Inflammatory macrophage treated with lipopolysaccharide for 1 hour (primary cell): ENCODE measurements around the gene PTPRN2.
A peak's percentile ranks its signal among the peaks of the same experiment; 100 is the strongest.

Experiments
- DNase-seq, 2 donors: peaks; one replicate each; pipeline ENCODE4 v3.0.0-alpha.2; 2020 to 2022

The PTPRN2 gene

GRCh38 chr7:158120716-158121115, 466.9 kb downstream of the PTPRN2 start:
- DNase-seq: no peak

GRCh38 chr7:158120316-158120715, 467.3 kb downstream of the PTPRN2 start:
- DNase-seq: no peak

DNA sequence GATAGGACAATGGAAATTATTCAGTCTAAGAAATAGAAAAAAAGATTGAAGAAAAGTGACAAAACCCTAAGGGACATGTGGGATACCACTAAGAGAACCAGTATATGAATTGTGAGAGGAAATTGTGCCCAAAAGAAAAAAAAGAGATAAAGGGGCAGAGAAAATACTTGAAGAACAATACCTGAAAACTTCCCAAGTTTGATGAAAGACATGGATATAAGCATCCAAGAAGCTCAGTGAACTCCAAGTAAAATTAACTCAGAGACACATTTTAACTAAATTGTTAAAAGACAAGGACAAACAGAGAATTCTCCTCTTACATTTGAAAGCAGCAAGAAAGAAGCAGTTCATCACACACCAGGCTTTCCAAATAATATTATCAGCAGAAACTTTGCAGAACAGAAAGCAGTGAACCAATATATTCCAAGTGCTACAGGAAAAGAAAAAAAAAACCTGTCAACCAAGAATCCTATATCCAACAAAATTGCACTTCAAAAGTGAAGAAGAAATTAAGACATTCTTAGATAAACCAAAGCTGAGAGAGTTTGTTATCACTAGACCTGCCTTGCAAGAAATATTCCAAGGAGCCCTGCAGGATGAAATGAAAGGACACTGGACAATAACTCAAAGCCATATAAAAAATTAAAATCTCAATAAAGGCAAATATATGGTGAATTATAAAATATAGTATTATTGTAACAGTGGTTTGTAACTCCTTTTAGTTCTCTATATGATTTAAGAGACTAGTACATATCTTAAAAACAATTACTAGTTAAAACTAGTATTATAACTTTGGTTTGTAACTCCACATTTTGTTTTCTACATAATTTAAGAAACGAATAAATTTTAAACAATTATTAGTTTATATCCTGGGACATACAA, 470.0 kb downstream of the PTPRN2 start:
- no peak for DNase-seq

- DNase-seq: no peak
Observed at GRCh38 chr7:158116235-158116634, 471.4 kb downstream of the PTPRN2 start.

GRCh38 chr7:158114056-158114850, 473.4 kb downstream of the PTPRN2 start:
- DNase-seq: no peak

DNA sequence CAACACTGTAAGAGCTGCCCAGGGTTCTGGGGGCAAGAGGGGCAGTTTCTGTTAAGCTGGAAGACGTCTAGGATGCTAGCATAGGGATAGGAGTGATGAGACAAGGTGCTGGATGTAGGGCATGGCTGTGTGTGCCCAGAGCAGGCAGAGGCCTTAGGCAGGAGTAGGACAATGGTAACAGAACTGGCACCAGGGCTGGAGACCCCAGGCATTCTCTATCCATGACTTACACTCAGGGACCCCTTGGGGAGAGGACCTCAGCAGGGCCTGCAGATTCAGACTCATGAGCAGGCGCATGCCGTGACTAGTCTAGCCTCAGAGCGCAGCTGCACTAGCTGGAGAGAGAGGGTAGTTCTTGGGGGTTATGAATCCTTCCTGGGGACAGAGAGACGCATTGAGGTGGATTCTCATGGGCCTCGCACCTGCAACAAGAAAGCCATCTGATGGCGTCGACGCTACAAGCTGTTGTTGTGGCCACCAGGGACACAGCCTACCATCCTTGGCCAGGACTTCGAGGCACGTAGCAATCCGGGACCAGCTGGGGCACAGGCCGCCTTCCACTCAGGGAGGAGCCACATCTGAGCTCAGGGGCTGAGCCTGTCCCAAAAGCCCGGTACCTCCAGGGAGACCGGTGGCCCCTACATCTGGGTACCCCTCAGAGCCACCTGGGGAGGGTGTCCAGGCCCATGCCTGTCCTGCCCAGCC, 474.1 kb downstream of the PTPRN2 start:
- DNase-seq: no peak

GRCh38 chr7:158112571-158113320, 474.9 kb downstream of the PTPRN2 start:
- no peak for DNase-seq

DNA sequence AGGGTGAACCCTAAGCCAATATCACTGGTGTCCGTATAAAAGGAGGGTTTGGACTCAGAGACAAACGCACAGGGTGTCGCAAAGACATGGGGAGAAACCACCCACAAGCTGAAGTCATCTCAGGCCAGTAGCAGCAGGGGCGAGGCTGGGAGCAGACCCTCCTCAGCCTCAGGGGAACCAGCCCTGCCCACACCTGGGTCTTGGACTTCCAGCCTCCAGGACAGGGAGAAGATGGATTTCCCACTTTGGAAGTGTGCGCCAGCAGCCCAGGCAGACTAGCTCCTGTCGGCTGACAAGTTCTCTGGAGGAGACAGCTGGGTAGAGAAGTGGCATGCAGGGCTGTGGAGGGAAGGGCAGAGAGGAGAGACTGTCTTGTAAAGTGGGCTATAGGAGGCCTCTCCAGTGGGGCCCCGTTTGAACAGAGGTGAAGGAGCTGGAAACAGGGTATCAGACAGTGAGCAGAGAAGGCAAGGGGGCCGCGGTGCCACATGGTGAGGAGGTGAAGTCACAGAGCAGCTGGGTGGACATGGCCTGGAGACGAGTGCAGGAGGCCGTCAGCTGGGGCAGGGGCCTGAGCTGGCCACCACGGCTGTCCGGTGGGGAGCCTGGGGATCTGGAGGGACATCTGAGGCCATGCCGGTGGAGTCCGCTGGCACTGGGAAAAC, 475.6 kb downstream of the PTPRN2 start:
- no peak for DNase-seq

DNA sequence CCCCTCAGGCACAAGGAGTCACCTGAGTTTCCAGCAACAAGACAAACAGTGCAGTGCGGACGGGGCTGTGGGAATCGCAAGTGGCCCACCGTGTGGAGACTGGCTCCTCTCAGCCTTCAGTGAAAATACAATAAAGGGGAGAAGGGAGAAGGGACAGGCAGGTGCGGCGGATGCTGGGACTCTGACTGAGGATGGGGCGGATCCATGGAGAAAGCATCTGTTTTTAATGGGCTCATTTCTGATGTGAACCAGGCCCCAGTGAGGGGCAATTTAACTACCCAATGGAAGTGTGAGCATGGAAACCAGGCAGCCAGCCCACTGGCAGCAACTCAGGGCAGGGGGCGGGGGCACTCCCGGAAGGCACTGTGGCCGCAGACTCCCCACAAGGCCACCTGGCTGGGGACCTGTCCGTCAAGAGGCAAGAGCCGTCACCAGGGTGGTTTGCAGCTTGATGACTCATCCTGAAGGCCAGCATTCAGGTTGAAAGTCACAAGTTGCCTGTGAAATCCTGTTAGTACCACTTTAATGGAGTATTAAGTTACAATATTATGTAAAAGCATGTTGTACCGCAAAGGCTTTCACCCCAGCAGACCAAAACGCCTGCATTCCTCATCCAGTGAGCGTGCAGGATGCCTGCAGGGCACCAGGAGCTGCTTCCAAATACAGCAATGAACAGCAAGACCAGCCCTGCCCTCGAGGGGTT, 476.4 kb downstream of the PTPRN2 start:
- DNase-seq: no peak

GRCh38 chr7:158110661-158111048, 477.0 kb downstream of the PTPRN2 start:
- DNase-seq: no peak

DNA sequence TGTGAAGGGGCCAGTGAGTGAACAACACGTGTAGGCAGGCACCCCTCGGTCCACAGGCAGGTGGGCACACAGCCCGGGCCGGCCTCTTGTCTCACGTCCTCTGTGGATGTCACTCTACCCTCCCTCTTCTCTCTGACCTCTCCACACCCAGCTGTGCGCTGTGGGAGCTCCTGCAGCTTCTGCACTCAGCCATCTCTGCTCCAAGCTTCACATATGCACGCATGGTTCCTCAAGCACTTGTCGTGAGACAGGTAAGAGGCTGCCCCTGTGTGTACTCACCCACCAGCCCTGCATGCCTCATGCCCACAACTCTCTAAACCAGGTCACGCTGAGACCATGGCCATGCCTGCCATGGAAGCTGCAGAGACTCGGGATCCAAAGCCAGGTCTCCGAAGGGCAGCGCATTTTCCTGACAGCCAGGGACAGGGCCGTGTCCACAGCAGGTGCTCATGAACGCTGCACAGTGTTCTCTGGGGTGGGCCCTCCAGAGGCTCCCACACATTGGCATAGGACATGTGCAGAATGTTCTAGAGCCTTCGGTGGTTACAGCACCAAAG, 477.5 kb downstream of the PTPRN2 start:
- DNase-seq: no peak

- peak in 1 of 2 donors; percentile 0 for DNase-seq
Observed at GRCh38 chr7:158109364-158110033, 478.1 kb downstream of the PTPRN2 start.

DNA sequence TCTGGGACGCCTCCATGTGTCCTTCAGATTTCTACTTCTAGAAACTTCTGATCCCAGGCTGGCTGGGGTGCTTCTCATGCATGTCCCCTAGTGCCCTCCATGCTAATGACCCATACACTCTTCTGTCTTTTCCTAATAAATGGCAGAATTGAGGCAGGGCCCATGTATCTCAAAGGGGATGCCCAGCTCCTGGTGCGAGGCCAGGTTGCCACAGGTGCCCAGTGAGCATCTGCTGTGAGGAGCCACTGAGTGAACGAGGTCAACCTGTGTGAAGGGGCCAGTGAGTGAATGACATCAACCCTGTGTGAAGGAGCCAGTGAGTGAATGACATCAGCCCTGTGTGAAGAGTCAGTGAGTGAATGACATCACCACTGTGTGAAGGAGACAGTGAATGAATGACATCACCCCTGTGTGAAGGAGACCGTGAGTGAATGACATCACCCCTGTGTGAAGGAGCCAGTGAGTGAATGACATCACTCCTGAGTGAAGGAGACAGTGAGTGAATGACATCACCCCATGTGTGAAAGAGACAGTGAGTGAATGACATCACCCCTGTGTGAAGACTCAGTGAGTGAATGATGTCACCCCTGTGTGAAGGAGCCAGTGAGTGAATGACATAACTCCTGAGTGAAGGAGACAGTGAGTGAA, 478.9 kb downstream of the PTPRN2 start:
- no peak for DNase-seq

DNA sequence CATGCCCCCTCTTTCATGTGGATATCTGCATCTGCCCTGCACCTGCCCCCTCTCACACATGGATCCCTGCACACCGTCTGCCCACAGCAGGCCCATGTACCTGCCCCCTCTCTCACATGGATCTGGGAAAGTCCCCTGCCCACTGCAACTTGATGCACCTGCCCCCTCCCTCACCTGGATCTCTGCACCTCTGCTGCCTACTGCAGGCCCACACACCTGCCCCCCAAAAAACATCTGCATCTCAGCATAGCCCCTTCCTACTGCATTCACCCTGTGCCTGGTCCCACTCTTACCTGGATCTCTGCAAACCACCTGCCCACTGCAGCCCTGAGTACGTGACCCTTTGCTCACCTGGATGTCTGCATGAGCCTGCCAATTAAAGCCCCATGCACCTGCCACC, 479.8 kb downstream of the PTPRN2 start:
- DNase-seq: no peak

DNA sequence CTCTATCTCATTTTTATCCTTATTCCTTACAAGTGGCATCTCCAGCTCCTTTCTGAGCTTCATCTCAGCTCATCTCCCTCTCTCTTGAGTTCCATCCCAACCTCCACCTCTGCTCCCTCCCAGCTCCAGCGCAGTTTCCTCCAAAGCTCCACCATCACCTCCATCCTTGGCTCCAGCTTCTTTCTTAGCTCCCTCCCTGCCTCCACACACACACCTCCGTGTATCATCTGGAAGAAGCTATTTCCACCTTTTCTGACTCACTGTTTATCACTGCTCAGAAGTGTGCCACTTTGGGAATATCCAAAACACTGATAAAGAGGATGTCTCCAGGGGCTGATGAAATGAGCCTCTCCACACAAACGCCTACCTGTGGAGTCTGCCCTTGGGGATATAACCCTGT, 481.4 kb downstream of the PTPRN2 start:
- no peak for DNase-seq

DNA sequence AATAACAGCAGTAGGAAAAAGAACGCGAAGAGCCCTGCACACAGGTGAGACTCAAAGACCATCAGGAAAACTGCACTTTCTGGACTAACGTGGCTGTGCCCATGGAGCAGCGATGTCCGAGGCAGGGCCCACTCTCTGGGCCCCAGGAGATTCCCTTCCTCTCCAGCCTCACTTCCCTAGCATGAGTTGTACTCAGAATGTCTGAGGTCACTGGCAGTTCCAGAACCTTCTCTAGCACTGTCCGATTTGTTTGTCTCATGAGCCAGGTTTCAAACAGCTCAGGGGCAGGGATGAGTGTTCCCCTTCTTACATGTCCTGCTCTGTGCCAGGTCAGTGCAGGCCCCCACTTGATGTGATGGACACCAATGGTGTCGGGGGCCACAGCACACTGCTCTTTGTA, 484.2 kb downstream of the PTPRN2 start:
- no peak for DNase-seq

GRCh38 chr7:158102897-158103296, 484.7 kb downstream of the PTPRN2 start:
- no peak for DNase-seq

GRCh38 chr7:158101821-158102450, 485.7 kb downstream of the PTPRN2 start:
- no peak for DNase-seq
